Panc1 (cell line): ENCODE measurements around the gene CORO1C. TPM values are rescaled to one million over a fixed set of nuclear protein-coding genes. Genes with fewer than 3 reads are reported as not detected.

Source experiments
- ATAC-seq: fragments of 200-7000 bp; cut with Tn5 transposase; 2 replicates; pipeline ENCODE4 v1.9.1; 2020; ENCODE audit warnings: mild to moderate bottlenecking, moderate library complexity
- BruUV-seq: library from RNA; stranded (reverse); fragments of 400-500 nt; replicated peaks from 2 replicates; lab custom pipeline; 2021; lab: Mats Ljungman, UMichigan
- CTCF ChIA-PET: fragments of 300-600 bp; sonication (Branson Sonifier 250); formaldehyde crosslinking; loops from one replicate; lab custom pipeline; 2022; ENCODE audit warnings: antibody characterized with exemption; lab: Charles Lee
- POLR2A ChIA-PET: fragments of 300-600 bp; sonication (Branson Sonifier 250); formaldehyde crosslinking; loops from one replicate; lab custom pipeline; 2022; ENCODE audit warnings: antibody characterized with exemption; lab: Charles Lee
- DNase-seq: peaks from one replicate; pipeline ENCODE4 v3.0.0-alpha.2; 2010; ENCODE audit warnings: low read depth, low spot score
- H3K27ac ChIP-seq: 2 replicates; pipeline ENCODE4 v1.5.1; 2011; ENCODE audit warnings: mild to moderate bottlenecking, low read length, inconsistent platforms
- H3K27me3 ChIP-seq: fragments of 200-500 bp; sonication (Bioruptor generic); 2 replicates; pipeline ENCODE4 v1.6.0; 2014; ENCODE audit warnings: low read length, inconsistent platforms; ENCODE audit not compliant: control insufficient read depth, insufficient read depth
- H3K36me3 ChIP-seq: fragments of 200-500 bp; sonication (Bioruptor generic); 2 replicates; pipeline ENCODE4 v1.5.1; 2014; ENCODE audit warnings: inconsistent platforms, mild to moderate bottlenecking, low read length, moderate library complexity; ENCODE audit not compliant: control insufficient read depth, insufficient read depth
- H3K4me1 ChIP-seq: 2 replicates; pipeline ENCODE4 v1.5.1; 2011; ENCODE audit warnings: inconsistent platforms, mild to moderate bottlenecking, low read length, moderate library complexity; ENCODE audit not compliant: control insufficient read depth, insufficient read depth
- H3K4me3 ChIP-seq, 2 experiments: 2 replicates each; pipeline ENCODE4 v1.5.1; 2011 to 2012; ENCODE audit warnings: low read depth in 2 of 2, low read length in 2 of 2, mild to moderate bottlenecking in 2 of 2, inconsistent platforms in 1 of 2, moderate library complexity in 1 of 2
- H3K9me3 ChIP-seq: fragments of 200-500 bp; sonication (Bioruptor generic); 2 replicates; pipeline ENCODE4 v1.5.1; 2014; ENCODE audit warnings: low read depth, mild to moderate bottlenecking, inconsistent platforms, low read length, moderate library complexity; ENCODE audit not compliant: control insufficient read depth, insufficient read depth
- POLR2AphosphoS5 ChIP-seq: IDR thresholded peaks from 2 replicates; pipeline ENCODE4 v1.6.1; 2012; ENCODE audit warnings: mild to moderate bottlenecking, low read depth, low read length, moderate library complexity
- SIN3A ChIP-seq: IDR thresholded peaks from 2 replicates; pipeline ENCODE4 v1.6.1; 2012; ENCODE audit warnings: low read depth, mild to moderate bottlenecking, low read length, moderate library complexity, borderline replicate concordance; ENCODE audit not compliant: insufficient read depth
- TCF7L2 ChIP-seq: IDR thresholded peaks from 2 replicates; pipeline ENCODE4 v1.6.1; 2011; ENCODE audit warnings: mild to moderate bottlenecking, low read depth, low read length, inconsistent platforms
- in situ Hi-C: cut with HindIII; loops from 2 replicates; pipeline ENCODE4 v1.10.0; 2016; ENCODE audit warnings: low sequenced_read_pairs, low pct_unique_long_range_greater_than_20kb
- intact Hi-C: fragments of 100-400 bp; cut with micrococcal nuclease; formaldehyde crosslinking; loops from one replicate; pipeline ENCODE4 v1.10.0; 2022; ENCODE audit not compliant: unreplicated experiment
- total RNA-seq: library from RNA; stranded (reverse); gene quantifications from one replicate; pipeline ENCODE4 v1.2.1, GENCODE V29; 2021; ENCODE audit not compliant: unreplicated experiment
- TF ChIP-seq, protein P1 (sequence below): fragments of 450-650 bp; IDR thresholded peaks from 2 replicates; pipeline ENCODE4 v1.5.1; 2017; ENCODE audit warnings: mild to moderate bottlenecking
- TF ChIP-seq, protein P2 (sequence below), 2 experiments: IDR thresholded peaks; 2 replicates each; pipeline ENCODE4 v1.6.1; 2011 to 2012; ENCODE audit warnings: low read depth in 2 of 2, control low read depth in 1 of 2, low read length in 1 of 2, mild to moderate bottlenecking in 1 of 2, moderate library complexity in 1 of 2; ENCODE audit not compliant: insufficient read depth in 1 of 2

The CORO1C gene
- total RNA-seq, 1 experiment from 2014 or later = 165 TPM

DNA sequence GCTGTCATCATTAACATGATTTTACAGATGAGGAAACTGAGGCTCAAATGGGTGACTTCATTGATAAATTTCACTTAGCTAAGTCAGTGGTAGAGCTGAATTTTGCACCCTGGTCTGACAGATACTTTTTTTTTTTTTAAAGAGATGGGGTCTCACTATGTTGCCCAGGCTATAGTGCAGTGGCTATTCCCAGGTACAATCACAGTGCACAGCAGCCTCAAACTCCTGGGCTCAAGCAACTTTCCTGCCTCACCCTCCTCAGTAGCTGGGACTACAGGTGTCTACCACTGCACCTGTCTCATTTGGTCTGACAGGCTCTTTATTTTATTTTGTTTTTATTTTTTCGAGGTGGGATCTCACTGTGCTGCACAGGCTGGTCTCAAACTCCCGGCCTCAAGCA is 24.2 kb upstream of the CORO1C start:
- CTCF ChIA-PET = interaction anchor here (0.7 kb wide), 1 partner anchor 95 kb away, joined by 4 read pairs; no protein-coding TSS in a partner anchor

DNA sequence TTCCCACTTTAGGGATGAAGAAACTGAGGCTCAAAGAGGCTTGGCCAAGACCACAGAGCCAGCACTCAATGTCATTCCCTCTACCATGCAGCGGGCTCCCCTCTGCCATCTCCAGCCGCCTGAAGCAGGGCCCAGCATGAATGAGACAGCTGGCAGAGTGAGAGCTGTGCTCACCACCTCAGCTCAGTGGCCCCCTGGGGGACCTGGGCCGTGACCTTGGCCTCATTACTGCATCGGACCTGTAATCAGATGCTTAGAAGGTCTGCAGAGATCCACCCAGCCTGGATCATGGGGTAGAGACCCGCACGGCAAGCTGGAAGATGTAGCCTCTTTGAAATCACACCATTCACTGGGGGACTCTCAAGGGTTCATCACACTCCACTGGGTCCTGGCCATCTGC is 22.7 kb upstream of the CORO1C start:
- H3K36me3 ChIP-seq = no peaks in the 10 kb centered on the region
- intact Hi-C loops (no loop called here), in situ Hi-C loops (no loop called here)
- H3K4me1 ChIP-seq = no peaks in the 10 kb centered on the region
- ChIA-PET POLR2A (no interaction called here), CTCF (no interaction called here)
- TF ChIP-seq, protein P1, sequence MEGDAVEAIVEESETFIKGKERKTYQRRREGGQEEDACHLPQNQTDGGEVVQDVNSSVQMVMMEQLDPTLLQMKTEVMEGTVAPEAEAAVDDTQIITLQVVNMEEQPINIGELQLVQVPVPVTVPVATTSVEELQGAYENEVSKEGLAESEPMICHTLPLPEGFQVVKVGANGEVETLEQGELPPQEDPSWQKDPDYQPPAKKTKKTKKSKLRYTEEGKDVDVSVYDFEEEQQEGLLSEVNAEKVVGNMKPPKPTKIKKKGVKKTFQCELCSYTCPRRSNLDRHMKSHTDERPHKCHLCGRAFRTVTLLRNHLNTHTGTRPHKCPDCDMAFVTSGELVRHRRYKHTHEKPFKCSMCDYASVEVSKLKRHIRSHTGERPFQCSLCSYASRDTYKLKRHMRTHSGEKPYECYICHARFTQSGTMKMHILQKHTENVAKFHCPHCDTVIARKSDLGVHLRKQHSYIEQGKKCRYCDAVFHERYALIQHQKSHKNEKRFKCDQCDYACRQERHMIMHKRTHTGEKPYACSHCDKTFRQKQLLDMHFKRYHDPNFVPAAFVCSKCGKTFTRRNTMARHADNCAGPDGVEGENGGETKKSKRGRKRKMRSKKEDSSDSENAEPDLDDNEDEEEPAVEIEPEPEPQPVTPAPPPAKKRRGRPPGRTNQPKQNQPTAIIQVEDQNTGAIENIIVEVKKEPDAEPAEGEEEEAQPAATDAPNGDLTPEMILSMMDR = no peak
- TF ChIP-seq, protein P2, sequence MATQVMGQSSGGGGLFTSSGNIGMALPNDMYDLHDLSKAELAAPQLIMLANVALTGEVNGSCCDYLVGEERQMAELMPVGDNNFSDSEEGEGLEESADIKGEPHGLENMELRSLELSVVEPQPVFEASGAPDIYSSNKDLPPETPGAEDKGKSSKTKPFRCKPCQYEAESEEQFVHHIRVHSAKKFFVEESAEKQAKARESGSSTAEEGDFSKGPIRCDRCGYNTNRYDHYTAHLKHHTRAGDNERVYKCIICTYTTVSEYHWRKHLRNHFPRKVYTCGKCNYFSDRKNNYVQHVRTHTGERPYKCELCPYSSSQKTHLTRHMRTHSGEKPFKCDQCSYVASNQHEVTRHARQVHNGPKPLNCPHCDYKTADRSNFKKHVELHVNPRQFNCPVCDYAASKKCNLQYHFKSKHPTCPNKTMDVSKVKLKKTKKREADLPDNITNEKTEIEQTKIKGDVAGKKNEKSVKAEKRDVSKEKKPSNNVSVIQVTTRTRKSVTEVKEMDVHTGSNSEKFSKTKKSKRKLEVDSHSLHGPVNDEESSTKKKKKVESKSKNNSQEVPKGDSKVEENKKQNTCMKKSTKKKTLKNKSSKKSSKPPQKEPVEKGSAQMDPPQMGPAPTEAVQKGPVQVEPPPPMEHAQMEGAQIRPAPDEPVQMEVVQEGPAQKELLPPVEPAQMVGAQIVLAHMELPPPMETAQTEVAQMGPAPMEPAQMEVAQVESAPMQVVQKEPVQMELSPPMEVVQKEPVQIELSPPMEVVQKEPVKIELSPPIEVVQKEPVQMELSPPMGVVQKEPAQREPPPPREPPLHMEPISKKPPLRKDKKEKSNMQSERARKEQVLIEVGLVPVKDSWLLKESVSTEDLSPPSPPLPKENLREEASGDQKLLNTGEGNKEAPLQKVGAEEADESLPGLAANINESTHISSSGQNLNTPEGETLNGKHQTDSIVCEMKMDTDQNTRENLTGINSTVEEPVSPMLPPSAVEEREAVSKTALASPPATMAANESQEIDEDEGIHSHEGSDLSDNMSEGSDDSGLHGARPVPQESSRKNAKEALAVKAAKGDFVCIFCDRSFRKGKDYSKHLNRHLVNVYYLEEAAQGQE (IDR thresholded peaks at IDR 0.05; ENCODE audit: insufficient read depth in 1 of 2, low read depth in 2 of 2, low read length in 1 of 2) = no peak
- no peak for DNase-seq
- no peak for ATAC-seq
- H3K27ac ChIP-seq = no peak overlapping the region
- no TSS peak for BruUV-seq
- H3K9me3 ChIP-seq = no peaks in the 10 kb centered on the region
- no peak overlapping the region for H3K4me3 ChIP-seq
- H3K27me3 ChIP-seq = no peaks in the 10 kb centered on the region

More for the DNA sequence above, 24.2 kb upstream of the CORO1C start:
- Histone ChIP-seq H3K4me1 (no peaks in the 10 kb centered on the region), H3K27me3 (no peaks in the 10 kb centered on the region), H3K36me3 (no peaks in the 10 kb centered on the region), H3K27ac (no peak overlapping the region), H3K4me3 (no peak overlapping the region), H3K9me3 (no peaks in the 10 kb centered on the region)
- BruUV-seq = no TSS peak
- intact Hi-C loops = no loop called here
- TF ChIP-seq POLR2AphosphoS5 (no peak), TCF7L2 (no peak), SIN3A (no peak)
- TF ChIP-seq, protein P1 = no peak
- TF ChIP-seq, protein P2 (IDR thresholded peaks at IDR 0.05; ENCODE audit: insufficient read depth in 1 of 2, low read depth in 2 of 2, low read length in 1 of 2) = no peak
- POLR2A ChIA-PET = interaction anchor here (0.7 kb wide), 1 partner anchor 1077 kb away, joined by 8 read pairs; no protein-coding TSS in a partner anchor
- ATAC-seq (no peak), DNase-seq (no peak)
- in situ Hi-C loops = no loop called here
